ENCODE measurements around the gene PARD3. TPM values are rescaled to one million over a fixed set of nuclear protein-coding genes. Genes with fewer than 3 reads are reported as not detected.

PARD3 gene
- total RNA-seq, 2 experiments from 2014 or later, result 0.53 to 0.71 TPM

DNA sequence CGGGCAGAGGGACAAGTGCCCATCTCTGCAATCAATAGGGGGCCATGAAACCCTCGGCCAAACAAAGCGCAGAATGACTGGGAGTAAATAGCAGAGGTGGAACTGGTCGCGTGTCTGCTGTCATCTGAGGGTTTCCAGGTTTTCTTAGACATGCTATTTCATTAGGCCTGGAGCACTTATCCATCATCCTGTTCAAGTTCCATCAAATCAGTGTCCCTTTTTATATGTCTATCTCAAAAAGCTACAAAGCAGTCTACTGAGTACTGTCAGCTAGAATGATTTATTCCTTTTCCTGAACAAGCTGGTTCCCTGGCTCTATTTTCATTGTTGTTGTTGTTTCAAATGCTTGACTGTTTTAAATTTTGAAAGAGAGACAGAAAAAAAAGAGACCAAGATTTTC is 590.5 kb downstream of the PARD3 start:
- Histone ChIP-seq H3K9me3 (ENCODE audit: control insufficient read depth in 1 of 2, insufficient read depth in 1 of 2, low read length in 2 of 2) (peaks cover 0 to 3% of the 10 kb centered on the region in 2 experiments), H3K36me3 (ENCODE audit: insufficient read depth, low read length) (no peaks in the 10 kb centered on the region), H3K4me1 (ENCODE audit: insufficient read depth, low read length) (no peaks in the 10 kb centered on the region), H3K27ac (ENCODE audit: low read depth in 1 of 2, low read length in 2 of 2) (no peak overlapping the region), H3K27me3 (ENCODE audit: control insufficient read depth in 1 of 2, insufficient read depth in 2 of 2, low read length in 2 of 2) (no peaks in the 10 kb centered on the region), H3K4me3 (ENCODE audit: low read length) (no peak overlapping the region)
- ChIA-PET POLR2A (no interaction called here), CTCF (no interaction called here)
- Mint-ChIP-seq H3K4me3 (no peak overlapping the region), H3K4me1 (ENCODE audit: low read depth) (peaks cover 11% of the 10 kb centered on the region), H3K27ac (no peak overlapping the region), H3K9me3 (peaks cover 5% of the 10 kb centered on the region), H3K36me3 (ENCODE audit: low read depth) (no peaks in the 10 kb centered on the region), H3K27me3 (no peaks in the 10 kb centered on the region)
- intact Hi-C loops (cut with DNase I, micrococcal nuclease), result no loop called here
- ATAC-seq (ENCODE audit: poor library complexity), result no peak
- TF ChIP-seq, protein P1, sequence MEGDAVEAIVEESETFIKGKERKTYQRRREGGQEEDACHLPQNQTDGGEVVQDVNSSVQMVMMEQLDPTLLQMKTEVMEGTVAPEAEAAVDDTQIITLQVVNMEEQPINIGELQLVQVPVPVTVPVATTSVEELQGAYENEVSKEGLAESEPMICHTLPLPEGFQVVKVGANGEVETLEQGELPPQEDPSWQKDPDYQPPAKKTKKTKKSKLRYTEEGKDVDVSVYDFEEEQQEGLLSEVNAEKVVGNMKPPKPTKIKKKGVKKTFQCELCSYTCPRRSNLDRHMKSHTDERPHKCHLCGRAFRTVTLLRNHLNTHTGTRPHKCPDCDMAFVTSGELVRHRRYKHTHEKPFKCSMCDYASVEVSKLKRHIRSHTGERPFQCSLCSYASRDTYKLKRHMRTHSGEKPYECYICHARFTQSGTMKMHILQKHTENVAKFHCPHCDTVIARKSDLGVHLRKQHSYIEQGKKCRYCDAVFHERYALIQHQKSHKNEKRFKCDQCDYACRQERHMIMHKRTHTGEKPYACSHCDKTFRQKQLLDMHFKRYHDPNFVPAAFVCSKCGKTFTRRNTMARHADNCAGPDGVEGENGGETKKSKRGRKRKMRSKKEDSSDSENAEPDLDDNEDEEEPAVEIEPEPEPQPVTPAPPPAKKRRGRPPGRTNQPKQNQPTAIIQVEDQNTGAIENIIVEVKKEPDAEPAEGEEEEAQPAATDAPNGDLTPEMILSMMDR (IDR thresholded peaks at IDR 0.05), result no peak
- no peak for DNase-seq

DNA sequence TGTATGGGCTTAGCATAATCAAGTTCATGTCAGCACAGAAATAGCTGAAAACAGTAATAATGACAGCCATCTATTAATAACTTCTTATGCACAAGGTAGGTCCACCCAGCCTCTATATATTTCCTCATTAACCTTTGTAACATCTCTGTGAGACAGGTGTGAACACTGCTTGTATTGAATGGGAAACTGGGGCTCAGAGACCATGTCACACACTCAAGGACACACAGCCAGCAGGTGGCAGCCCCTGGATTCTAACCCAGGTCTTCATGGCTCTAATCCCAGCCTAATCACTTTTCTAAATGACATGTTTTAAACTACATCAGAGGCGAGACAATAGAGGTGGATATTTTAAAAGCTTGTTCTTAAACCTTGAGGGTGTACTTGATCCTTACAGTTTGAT is 591.4 kb downstream of the PARD3 start:
- H3K4me1 Mint-ChIP-seq (ENCODE audit: low read depth), result peaks cover 14% of the 10 kb centered on the region
- H3K27me3 Mint-ChIP-seq, result no peaks in the 10 kb centered on the region
- Histone ChIP-seq H3K36me3 (ENCODE audit: insufficient read depth, low read length) (no peaks in the 10 kb centered on the region), H3K27ac (ENCODE audit: low read depth in 1 of 2, low read length in 2 of 2) (no peak overlapping the region), H3K4me1 (ENCODE audit: insufficient read depth, low read length) (no peaks in the 10 kb centered on the region), H3K9me3 (ENCODE audit: control insufficient read depth in 1 of 2, insufficient read depth in 1 of 2, low read length in 2 of 2) (peaks cover 0 to 3% of the 10 kb centered on the region in 2 experiments), H3K4me3 (ENCODE audit: low read length) (no peak overlapping the region), H3K27me3 (ENCODE audit: control insufficient read depth in 1 of 2, insufficient read depth in 2 of 2, low read length in 2 of 2) (no peaks in the 10 kb centered on the region)
- no peak for DNase-seq
- H3K36me3 Mint-ChIP-seq (ENCODE audit: low read depth), result no peaks in the 10 kb centered on the region
- H3K9me3 Mint-ChIP-seq, result peaks cover 5% of the 10 kb centered on the region
- TF ChIP-seq, protein P1 (IDR thresholded peaks at IDR 0.05), result no peak
- ATAC-seq (ENCODE audit: poor library complexity), result no peak
- intact Hi-C loops (cut with DNase I, micrococcal nuclease), result no loop called here
- ChIA-PET CTCF (no interaction called here), POLR2A (no interaction called here)
- no peak overlapping the region for H3K27ac Mint-ChIP-seq
- no peak overlapping the region for H3K4me3 Mint-ChIP-seq

DNA sequence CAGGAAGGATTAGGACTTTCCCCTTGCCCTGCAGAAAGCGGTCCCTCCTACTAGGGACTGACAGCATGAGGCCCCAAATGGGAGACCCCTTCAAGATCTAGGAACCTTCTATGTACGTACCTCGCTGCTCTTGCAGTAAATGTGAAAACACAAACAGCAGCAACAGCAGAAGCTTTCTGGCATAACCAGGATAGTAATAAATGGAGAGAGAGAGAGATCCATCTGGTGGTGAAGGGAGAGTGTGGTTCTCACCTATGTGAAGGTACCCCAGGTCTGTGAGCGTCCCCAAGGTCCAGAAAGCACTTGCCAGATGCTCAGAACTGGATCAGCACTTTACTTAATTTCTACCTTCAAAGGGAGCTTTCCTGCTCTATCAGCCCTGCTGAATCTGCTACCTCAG is 592.7 kb downstream of the PARD3 start:
- H3K27ac ChIP-seq (ENCODE audit: low read depth in 1 of 2, low read length in 2 of 2), result no peak overlapping the region
- intact Hi-C loops (cut with DNase I, micrococcal nuclease), result no loop called here
- H3K4me1 ChIP-seq (ENCODE audit: insufficient read depth, low read length), result no peaks in the 10 kb centered on the region
- ChIA-PET POLR2A (interaction anchor here (0.6 kb wide), 1 partner anchor 47 kb away, joined by 3 read pairs; no protein-coding TSS in a partner anchor), CTCF (no interaction called here)
- ATAC-seq (ENCODE audit: poor library complexity), result no peak
- H3K9me3 ChIP-seq (ENCODE audit: control insufficient read depth in 1 of 2, insufficient read depth in 1 of 2, low read length in 2 of 2), result peaks cover 0 to 3% of the 10 kb centered on the region in 2 experiments
- no peak overlapping the region for H3K27ac Mint-ChIP-seq
- no peak overlapping the region for H3K4me3 Mint-ChIP-seq
- no peaks in the 10 kb centered on the region for H3K27me3 Mint-ChIP-seq
- no peak for DNase-seq
- TF ChIP-seq, protein P1 (IDR thresholded peaks at IDR 0.05), result no peak
- H3K36me3 Mint-ChIP-seq (ENCODE audit: low read depth), result no peaks in the 10 kb centered on the region
- no peak overlapping the region for H3K4me3 ChIP-seq (ENCODE audit: low read length)
- no peaks in the 10 kb centered on the region for H3K27me3 ChIP-seq (ENCODE audit: control insufficient read depth in 1 of 2, insufficient read depth in 2 of 2, low read length in 2 of 2)
- peaks cover 5% of the 10 kb centered on the region for H3K9me3 Mint-ChIP-seq
- peaks cover 14% of the 10 kb centered on the region for H3K4me1 Mint-ChIP-seq (ENCODE audit: low read depth)
- H3K36me3 ChIP-seq (ENCODE audit: insufficient read depth, low read length), result no peaks in the 10 kb centered on the region
